GM21825 (cell line): ENCODE data around the gene LIN37.

ENCODE experiments used
- ATAC-seq: cut with Tn5 transposase; IDR thresholded peaks from one replicate; pipeline ENCODE4 v1.9.1; 2021; ENCODE audit warnings: mild to moderate bottlenecking, moderate library complexity; ENCODE audit not compliant: unreplicated experiment

The LIN37 gene

DNA sequence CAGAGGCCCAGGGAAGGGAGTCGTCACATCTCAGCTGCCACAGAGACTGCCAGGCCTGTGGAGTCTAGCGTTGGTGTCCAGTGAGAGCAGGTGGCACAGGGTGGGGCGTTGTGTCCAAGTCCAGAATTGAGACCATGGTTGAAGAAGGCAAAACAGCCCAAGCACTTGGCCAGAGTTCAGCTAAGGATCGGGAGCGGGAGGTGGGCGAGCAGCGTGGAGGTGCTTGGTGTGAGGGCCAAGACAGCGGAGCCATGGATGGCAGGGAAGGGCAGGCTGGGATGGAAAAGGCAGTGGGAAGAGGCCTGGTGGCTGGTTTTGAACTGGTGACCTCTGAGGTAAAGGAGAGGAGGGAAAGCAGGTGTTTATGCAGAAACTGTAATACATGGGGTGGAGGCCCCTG lies 14.1 kb upstream of the LIN37 start:
- no peak for ATAC-seq

DNA sequence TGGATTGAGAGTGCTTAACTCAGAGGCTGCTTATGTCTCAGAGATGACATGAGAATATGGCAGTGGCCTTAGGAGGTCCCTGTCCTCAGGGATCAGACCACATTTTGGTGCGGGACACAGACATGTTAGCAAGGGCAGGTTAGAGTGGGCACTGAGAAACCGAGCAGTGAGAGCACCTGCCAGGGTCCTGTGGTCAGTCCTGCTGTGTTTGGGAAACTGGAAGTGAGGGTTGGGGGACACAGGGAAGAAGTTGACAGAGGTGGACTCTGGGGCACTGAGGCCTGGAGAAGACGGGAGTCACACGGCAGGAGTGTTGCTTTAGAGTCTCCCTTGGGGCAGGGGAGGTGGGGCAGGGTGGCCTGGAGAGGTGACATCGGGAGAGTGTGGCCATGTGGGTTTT lies 13.5 kb upstream of the LIN37 start:
- ATAC-seq, result no peak

DNA sequence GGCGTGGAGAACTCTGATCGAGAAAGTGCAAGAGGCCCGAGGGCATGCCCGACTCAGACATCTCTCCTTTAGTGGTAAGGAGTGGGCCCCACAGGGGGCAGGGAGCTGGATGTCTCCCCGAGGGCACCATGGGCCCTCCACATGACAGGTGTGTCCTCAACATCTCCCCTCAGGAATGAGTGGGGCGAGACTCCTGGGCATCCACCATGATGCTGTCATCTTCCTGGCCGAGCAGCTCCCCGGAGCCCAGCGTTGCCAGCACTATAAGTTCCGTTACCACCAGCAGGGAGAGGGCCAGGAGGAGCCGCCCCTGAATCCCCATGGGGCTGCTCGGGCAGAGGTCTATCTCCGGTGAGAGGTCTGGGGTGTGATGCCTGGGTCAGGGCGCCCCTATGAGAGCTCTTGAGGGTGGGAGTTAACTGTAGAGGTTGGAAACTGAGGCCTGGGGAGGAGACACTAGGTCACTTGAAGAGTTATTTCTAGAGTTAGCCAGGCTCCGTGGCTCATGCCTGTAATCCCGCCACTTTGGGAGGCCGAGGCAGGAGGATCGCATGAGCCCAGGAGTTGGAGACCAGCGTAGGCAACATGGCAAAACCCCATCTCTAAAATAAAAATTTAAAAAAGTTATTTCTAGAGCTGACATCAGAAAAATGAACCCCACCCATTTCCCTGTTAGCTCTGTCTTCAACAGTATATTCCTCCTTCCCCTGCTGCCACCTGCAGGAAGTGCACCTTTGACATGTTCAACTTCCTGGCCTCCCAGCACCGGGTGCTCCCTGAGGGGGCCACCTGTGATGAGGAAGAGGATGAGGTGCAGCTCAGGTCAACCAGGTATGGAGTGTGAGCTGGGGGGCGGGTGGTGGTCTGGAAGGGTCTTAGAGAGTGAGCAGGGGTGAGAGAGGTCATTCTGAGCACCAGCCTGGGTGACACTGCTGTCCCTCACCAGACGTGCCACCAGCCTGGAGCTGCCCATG lies 11.2 kb upstream of the LIN37 start:
- no peak for ATAC-seq

DNA sequence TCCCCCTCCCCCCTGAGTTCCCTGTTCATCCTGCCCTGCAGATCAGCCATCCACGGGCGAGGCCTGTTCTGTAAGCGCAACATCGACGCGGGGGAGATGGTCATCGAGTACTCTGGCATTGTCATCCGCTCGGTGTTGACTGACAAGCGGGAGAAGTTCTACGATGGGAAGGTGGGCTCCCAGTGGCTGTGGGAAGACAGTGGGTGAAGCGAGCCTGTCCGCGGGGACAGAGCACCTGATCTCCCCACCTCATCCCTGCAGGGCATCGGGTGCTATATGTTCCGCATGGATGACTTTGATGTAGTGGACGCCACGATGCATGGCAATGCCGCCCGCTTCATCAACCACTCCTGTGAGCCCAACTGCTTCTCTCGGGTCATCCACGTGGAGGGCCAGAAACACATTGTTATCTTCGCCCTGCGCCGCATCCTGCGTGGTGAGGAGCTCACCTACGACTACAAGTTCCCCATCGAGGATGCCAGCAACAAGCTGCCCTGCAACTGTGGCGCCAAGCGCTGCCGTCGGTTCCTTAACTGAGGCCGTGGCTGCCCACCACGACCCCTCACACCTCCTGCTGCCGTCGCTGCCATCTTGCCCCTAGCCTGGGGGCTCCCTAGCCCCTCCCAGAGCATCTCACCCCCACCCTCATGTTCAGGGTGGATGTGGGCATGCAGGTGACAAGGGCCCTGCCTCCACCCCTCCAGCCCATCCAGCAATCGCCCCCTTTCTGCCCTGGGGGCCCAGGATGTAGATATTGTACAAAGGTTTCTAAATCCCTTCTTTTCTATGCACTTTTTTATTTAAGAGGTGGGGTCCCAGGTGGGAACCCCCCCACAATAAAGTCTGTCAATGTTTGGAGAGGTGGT lies 10.1 kb upstream of the LIN37 start:
- no peak for ATAC-seq

DNA sequence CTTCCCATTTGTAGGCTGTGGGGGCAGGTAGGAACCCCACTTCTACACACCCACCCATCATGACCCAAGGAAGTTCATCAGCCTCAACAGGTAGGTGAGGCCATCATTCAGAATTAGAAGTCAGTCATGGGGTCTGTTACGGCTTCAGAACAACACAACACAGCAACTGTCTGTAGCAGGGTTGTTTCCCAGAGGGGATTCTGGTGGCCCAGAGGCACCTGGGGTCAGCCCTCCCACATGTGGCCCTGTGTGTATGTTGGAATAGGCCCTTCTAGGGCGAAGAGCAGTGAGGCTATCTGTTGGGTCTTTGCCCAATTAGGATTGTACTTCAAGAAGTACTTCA lies 9.5 kb upstream of the LIN37 start:
- ATAC-seq, result no peak

DNA sequence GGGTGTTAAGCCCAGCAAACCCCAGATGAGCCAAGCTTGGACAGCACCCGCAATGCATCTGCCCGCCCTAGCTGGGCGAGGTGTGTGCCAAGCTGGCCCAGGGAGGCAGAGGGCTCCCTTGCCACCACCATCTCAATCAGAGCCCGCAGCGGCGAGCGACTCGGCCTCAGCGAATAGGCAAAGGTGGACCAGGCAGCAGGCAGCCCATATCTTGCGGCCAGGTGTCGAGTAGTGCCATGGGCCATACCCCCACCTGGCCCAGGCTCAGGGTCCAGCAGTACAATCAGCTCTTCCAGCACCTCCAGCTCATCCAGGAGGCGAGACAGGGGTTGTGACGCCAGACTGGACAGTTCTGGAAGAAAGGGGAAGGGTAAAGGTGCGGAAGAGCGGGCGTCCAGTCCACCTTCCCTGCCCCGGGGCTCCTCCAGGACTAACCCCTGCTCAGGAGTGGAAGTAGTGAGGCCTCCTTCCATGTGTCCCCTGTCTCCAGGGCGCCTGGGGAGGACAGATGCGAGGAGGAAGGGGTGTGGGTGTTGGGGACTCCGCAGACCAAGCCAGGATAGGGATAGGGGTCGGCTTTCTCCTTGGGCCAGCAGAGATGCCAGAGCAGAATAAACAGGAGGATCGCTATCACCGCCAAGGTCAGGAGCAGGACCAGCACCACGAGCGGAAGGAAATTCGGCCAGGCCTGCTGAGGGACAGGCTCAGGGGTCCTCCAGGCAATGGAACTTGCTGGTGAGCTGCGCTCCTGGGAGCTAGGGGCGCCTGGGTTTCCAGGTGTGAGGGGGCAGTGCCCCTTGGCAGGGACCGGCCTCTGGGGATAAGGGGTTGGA lies 8.9 kb upstream of the LIN37 start:
- no peak for ATAC-seq

DNA sequence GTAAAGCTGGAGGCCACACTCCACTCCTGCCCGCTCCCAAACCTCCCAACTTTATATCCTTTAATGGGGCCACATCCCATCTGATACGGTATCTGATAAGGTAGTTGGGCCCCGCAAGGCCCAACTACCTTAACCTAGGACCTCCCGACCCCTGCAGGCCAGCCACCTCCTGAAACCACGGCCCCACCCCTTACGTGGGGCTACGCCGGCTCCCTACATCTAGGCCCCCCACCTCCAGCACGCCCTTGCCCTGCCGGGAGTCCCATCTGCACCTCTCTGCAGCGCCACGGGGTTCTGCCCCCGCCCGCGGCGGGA lies 8.3 kb upstream of the LIN37 start:
- ATAC-seq, result peak; percentile 14

DNA sequence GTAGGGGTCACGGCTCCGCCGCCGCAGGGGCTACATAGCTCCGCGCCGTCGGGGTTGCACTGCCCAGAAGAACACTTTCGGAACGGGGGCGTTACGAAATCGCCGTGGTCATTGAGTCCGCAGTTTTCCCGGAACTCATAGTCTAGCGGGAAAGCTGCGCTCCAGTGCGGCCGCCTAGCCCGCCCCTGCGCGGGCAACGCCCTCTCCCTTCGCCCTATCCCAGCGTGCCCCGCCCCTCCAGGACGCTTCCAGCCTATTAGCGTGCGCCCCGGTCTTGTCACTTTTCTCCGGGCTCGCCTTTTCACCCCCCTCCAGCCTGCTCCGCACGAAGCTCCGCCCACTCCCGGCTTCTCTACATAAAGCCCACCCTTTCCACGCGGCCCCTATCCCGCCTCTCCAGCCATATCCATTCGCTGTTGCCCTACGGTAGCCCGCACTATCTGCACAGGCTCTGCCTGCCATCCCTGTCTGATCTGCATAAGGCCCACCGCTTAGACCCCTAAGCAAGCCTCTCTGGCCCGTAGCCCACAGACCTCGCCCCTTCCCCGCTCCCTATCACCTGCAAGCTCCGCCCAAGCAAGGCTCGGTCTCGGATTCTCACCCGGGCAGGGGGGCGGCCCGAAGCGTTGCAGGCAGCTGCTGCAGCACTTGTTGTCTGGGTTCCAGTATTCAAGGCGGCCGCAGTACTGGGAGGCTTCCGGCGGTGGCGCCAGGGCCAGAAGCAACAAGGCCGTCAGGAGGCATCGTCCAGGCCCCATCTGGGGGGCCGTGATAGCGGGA lies 7.8 kb upstream of the LIN37 start:
- ATAC-seq, result peak; percentile 48

DNA sequence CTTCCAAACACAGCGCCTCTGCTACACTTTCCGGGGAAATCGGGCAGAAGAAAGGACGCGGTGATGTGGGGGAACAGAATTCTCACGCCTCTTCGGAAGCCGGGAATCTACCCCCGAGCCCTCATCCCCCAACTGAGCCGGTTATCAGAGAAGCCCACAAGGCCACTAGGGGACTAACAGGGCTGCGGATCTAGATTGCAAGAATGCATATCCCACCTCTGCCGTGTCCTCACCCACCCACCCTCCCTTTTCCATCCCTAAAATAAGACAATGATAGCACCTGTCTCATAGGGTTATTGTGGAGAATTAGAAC lies 7.2 kb upstream of the LIN37 start:
- no peak for ATAC-seq

DNA sequence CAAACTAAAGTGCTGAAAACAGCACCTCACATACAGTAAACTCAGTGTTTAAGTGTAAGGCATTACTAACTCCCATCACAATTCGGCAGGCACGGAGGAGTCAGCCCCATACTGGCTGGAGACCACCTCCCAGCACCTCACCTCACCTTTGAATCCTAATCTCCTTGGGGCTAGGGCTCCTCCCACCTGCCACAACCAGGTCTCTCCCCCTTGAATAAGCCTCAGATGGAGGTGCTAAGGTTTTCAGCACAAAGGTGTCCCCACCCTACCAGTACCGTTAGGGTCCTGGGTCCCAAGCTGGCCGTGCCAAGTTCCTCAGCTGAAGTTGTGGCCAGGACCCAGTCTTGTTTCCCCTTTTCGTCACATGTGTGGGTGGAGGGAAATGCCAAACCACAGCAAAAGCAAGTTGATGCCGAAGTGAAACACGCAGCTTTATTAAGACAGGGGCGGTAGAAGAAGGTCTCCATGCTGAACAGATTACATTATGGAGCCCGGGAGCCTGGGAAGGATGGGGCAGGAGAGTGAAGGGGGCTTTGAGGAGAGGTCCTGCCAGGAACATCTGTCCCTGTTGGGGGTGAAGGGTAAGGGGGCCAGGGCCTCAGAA lies 6.2 kb upstream of the LIN37 start, which contains the start of gene IGFLR1:
Gene IGFLR1, minus strand, starts transcription at position 332 of the 604 bp plus-strand sequence. CDS start 1,272 bp downstream, outside the sequence.
- ATAC-seq, result no peak

DNA sequence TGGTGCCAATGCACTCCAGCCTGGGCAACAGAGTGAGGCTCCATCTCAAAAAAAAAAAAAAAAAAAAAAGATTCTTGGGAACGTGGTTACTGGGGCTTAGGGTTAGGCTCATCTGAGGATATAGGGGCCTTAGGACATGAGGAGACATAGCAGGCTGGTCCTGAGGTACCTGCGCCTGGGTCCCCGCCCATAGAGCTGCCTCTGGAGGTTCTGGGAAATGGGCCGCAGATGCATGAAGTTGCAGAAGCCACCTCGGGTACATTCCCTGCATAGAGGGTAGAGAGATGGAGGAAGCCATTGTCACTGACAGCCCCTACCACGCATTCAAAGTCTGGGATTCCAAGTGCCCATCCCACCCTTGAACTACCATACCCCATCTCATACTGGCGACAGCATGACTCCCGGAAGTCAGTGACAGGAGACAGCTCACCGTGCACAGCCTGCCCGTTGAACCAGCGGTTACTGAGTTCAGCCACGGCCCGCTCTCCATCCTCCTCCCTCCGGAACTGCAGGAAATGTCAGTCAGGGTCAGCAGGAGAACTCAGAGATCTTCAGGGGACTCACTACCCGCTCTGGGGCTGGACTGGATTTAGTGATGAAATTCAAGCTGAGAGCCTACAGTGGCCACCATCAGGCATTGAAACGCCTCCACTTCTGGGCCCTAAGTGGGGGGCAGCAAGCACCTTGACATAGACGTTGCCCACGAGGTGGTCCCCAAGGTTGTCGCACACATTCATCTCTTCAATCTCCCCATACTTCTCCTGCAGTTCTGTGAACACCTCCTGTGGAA lies 4.5 kb upstream of the LIN37 start:
- no peak for ATAC-seq

DNA sequence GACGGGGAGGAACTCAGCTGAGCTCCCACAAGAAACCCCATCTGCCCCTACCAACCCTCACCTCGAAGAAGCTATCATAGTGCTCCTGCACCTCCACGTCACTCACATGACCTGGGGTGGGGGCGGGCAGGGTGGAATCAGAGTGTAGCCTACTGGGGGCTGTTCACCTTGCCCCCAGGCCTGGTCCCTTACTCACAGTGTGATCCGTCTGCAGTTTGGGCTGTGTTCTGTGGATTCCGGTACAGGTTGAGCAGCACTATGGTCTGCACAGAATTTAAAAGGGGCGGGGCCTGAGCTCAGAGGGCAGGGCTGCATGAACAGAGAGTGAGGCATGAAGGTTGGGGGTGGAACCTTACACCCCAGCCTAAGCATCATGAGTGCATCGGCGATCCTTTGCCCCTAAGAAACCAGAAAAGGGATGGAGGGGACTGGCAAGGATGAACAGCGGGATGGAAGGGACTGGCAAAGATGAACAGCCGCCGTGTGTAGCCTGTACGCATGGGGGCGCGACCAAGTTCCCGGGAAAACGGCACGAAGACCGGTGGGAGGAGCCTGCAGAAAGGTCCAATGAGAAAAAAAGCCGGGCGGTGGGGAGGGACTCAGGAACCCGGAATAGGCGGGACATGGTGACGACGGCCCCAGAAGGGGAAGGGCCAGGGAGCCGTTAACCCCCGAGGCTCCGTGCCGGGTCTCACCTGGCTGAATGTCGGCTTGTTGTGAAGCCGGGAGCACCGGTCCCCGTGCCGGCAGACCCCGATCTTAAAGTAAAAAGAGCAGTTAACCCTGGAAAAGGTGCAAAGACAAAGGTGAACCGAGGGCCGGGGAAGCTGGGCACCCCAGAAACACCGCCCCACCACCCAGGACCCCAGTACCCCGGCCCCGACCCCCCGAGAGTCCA lies 3.7 kb upstream of the LIN37 start:
- ATAC-seq, result peak; percentile 28

DNA sequence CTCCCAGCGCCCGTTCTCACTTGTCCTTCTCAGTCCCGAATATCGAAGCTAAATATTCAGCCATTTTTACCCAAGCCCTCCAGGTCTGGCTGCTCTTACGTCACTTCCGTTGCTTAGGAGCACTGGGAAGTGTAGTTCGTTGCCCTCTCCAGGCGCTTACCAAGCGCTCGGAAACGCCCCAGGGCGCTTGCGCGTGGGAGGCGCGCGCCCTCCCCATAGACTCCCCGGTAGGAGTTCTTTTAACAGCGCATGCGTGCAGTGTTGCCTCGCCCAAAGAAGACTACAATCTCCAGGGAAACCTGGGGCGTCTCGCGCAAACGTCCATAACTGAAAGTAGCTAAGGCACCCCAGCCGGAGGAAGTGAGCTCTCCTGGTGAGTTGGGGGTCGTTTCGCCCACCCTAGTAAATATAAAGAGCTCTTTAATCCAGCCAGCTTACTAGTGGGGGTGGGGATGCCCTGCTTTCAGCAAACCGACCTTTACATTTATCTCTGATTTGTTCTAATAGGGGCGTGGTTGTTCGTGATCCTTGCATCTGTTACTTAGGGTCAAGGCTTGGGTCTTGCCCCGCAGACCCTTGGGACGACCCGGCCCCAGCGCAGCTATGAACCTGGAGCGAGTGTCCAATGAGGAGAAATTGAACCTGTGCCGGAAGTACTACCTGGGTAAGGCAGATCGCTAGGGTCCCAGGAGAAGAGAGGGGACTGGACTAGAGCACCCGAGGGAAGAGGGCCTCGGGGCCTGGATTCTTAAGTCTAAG lies 2.9 kb upstream of the LIN37 start, which contains the start of the genes PSENEN and U2AF1L4:
Gene PSENEN, plus strand, starts transcription at position 324 of the 759 bp plus-strand sequence. Its CDS starts 280 bp downstream, at position 604.
Gene U2AF1L4, minus strand, starts transcription at position 91 of the 759 bp plus-strand sequence. Its CDS starts 27 bp downstream, at position 64.
- ATAC-seq, result peak; percentile 36

DNA sequence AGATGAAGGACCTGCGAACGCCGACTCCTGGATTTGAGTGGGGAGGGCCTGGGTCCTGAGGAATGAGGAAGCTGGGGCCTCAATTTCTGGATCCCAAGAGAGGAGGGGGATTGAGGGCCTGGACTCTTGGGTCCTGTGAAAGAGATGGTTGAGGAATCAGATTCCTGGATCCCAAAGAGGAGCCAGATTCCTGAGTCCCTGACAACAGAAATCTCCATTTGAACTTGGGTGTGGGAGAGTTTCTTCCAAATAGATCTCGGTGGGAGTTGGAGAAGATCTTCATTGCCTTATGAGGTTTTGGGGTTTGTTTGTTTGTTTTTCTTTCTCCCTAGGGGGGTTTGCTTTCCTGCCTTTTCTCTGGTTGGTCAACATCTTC lies 2.3 kb upstream of the LIN37 start:
- no peak for ATAC-seq

DNA sequence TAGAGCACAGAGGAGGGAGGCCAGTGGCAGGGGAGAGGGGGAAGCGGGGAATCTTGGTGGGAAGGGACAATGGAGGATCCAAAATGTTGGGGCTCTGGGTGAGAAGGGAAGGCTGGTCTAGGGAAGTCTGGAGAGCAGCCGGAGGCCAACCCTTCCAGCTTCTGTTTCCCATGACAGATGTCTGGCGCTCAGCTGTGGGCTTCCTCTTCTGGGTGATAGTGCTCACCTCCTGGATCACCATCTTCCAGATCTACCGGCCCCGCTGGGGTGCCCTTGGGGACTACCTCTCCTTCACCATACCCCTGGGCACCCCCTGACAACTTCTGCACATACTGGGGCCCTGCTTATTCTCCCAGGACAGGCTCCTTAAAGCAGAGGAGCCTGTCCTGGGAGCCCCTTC lies 1.8 kb upstream of the LIN37 start:
- ATAC-seq, result no peak

DNA sequence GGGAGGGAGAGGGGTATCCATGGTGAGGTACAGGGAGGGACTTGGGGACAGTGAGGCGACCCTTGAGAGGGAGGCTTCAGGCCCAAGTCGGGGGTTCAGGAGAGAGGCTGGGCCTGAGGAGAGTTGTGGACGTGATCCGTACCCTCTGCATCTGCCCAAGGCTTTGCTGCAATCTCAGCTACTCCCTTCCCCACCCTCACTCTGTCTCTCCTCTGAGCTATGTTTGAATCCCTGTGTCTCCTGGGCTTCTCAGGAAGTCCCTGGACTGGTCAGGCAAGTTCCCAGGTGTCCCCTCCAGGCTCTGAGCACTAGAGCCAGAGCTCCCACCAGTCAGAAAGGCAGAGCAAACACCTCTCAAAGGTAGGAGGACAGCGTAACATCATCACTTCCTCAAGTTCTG lies 1.8 kb downstream of the LIN37 start:
- no peak for ATAC-seq
